GM18499 (cell line): ENCODE data around the gene ZFYVE27.
A peak's percentile ranks its signal among the peaks of the same experiment; 100 is the strongest.

Experiments
- ATAC-seq: cut with Tn5 transposase; IDR thresholded peaks from one replicate; pipeline ENCODE4 v1.9.1; 2021; ENCODE audit warnings: moderate number of reproducible peaks; ENCODE audit not compliant: insufficient read depth, unreplicated experiment

Gene ZFYVE27

DNA sequence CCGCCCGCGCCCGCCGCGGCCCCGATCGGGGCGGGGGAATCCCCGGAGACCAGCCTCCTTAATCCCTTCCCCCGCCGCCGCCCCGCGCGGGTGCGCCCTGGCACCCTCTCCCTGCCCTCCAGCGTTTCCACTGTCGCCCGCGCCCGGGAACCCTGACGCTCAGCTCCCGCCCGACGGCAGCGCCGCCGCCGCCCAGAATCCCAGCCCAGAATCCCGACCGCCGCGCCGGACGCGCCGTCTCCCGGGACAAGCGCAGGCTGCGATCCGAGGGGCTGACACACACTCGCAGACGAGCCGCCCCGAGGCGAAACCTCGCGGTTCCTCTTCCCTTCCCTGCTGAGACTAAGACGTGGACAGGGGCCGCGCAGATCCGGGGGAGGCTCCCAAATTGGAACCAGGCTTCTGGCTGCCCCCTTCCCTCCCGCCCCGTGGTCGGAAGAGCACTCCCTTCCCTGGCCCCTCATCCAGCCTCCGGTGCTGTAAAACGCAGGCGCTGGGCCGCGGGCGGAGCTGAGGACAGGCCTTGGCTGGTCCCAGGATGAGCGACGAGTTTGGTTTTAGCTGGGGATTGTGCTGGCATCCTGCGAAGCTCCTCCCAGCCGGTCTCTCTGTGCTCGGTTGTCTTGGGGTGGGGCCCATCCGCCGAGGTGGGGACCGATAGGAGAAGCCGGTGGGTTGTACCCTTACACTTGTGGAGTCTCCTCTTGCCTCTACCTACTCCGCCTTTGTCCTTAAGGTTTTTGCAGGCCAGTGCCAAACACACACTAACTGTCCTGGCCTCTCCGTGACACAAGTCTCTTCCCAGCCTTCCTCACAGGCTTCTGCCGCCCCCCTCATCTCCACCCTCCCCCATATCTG, 22.3 kb upstream of the ZFYVE27 start:
- ATAC-seq, result no peak

DNA sequence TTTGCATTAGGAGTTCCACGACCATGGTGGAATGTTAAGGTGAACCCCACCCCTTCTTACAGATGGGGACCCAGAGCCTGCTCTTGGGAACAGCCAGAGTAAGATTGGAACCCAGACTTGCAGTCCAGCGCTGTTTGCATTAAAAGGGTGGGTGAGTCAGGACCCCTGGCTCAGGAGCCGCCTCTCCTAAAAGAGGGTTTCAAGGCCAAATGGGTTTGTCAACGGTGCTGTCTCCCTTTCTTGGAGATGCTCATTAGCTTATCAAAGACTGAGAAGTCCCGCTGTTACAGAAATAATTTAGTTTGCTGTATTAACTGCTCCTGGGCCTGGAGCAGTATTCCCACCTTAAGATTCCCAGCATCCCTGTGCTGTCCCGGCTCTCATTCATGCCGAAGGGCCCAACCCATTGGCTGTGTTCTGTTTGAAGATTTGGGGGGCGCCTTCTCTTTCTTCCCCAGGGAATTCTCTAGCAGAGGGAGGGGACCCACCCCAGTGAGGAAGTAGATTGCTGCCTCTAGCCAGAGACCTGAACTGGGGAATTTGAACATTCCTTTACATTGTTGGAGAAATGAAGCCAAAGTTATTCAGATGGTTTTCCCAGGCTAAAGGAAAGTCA, 21.6 kb upstream of the ZFYVE27 start:
- ATAC-seq, result no peak

DNA sequence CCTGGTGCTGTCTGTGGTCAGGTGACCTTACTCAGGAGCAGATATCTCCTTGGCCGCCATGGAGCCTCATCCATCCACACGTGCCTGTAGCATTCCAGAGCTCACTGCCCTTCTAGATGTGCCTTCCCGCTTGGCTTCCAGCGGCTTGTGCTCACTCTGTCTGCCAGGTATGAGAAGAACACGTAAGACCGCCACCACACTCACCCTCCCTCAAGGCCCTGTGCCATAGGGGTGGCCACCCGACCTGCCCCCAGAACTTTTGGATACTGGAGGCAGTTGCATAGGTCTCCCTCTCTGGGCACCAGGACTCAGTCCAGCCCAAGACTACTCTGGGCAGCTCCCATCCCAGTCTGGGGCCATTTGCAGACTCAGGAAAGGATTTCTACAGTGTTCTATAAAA, 19.3 kb upstream of the ZFYVE27 start:
- ATAC-seq, result no peak

DNA sequence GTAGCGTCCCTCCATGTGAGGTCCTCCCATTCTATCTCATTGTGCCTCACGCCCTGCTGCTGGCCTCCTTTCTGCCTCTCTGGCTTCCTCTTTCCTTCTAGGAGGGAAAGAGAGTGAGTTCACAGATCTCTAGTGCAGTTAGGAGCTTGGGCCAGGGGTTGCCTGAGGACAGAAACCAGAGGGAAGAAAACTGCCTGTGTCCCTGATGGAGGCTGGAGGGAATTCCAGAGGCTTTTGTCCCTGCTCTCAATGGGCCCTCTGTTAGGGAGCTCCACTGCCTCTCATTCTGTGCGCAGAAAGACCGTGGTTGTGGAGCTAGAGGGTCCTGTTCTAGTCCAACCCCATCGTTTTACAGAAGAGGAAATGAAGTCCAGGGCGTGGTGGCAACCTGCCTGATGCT, 18.8 kb upstream of the ZFYVE27 start:
- ATAC-seq, result no peak

DNA sequence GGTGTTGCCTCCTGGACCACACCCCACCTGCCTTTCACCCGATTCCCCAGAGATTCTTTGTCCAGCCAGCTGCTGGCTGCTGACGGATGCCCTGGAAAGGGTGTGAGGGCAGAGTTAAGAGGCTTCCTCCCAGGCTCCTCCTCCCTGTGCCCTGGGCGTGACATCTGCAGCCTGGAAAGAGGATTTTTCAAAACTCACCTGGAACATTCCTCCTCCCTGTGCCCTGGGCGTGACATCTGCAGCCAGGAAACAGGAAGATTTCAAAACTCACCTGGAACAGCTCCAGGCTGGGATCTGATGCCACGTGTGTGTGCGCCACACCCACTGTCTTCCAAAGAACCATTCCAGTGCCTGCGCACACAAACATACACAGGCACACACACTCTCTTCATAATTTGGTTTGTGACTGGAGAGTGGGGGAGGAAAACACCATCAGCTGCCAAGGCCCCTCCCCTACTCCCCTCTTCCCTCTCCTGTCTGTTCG, 18.2 kb upstream of the ZFYVE27 start:
- ATAC-seq, result no peak

DNA sequence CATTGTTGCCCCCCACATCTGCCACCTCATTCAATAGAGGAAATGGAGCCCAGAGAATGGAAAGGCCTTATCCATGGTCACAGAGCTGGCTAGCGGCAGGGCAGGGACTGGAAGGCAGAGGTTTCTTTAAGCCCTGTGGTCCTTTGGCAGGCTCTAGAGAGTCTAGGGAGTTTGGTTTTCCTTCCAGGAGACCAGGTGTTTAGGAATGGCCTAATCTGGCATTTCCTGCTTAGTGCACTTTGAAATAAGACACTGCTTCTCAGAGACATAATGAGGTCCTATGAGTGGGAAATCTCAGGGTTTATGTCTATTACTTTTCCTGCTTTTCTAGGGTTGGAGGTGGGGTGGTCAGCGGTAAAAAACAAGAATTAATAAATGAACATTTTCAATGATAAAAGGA, 17.3 kb upstream of the ZFYVE27 start:
- ATAC-seq, result no peak

DNA sequence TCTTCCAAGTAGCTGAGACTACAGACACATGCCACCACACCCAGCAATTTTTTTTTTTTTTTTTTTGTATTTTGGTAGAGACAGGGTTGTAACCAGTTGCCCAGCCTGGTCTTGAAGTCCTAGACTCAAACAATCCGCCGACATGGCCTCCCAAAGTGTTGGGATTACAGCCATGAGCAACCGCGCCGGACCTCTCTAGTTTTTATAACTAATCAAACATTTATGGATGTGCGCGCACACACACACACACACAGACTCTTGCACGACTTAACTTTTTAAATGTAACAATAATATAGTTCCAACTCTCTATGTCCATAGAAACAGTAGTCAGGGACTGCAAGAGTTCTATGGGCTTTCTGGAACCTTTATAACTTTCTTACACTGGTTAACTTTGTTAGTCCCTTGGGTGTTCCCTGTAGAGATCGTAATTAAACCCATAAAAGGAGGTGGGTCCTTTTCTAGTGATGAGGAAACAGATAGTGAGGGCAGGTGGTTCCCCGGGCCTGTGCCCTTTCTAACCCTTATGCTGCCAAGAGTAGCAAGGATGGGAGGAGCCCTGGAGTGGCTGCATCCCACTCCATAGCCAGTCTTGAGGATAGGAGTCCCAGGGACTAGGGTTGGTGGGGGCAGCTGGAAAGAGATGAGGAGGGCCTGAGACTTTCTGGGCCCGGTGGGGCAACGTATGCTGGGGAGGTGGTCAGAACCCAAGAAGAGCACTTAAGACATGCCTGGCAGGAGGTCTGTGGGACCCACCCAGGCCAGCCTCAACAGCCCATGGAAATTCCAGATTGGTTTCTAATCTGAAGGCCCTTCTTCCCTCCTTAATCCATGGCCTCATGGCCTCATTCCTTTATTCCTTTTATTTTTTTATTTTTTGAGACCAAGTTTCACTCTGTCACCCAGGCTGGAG, 14.8 kb upstream of the ZFYVE27 start:
- ATAC-seq, result no peak

DNA sequence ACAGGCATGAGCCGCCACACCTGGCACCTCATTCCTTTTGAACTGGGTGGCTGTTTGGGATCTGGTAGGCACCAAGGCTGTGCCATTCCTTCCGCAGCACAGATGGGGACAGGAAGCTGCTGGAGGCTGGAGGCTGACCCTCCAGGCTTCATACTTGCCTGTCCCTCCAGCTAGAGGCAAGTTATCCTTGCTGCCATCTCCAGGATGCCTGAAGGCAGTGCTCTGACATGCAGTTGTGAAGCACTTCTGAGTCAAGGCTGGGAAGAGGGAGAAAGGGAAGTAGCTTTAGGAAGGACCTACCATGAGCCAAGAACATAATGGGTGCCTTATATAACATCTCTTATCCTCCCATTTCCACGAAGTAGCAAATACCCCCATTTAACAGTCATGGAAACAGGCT, 13.9 kb upstream of the ZFYVE27 start:
- no peak for ATAC-seq

DNA sequence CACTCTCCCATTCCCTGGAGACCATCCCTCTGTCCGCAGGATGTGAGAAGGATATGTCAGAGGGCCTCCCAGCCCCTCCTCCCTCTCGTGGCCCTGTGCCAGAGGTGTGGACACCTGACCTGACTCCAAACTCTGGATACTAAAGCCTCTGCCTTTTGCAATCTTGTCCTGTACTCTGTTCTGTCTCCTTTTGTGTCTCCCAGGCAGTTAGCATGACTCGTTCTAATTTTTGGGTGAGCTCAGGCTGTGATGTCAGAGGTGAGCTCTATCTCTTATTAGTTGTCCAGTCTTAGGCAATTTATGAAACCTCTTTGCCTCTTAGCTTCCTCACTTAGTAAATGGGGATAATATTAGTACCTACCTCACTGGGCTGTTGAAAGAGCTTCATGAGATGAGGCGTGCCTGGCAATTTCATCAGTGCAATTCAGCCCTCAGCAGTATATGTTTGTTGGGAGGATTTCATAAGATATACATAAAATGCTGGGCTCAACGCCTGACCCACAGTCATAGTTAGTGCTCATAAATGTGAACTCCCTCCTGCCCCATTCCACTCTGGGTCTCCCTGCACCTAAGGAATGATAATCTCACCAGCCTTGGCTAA, 12.5 kb upstream of the ZFYVE27 start:
- no peak for ATAC-seq

DNA sequence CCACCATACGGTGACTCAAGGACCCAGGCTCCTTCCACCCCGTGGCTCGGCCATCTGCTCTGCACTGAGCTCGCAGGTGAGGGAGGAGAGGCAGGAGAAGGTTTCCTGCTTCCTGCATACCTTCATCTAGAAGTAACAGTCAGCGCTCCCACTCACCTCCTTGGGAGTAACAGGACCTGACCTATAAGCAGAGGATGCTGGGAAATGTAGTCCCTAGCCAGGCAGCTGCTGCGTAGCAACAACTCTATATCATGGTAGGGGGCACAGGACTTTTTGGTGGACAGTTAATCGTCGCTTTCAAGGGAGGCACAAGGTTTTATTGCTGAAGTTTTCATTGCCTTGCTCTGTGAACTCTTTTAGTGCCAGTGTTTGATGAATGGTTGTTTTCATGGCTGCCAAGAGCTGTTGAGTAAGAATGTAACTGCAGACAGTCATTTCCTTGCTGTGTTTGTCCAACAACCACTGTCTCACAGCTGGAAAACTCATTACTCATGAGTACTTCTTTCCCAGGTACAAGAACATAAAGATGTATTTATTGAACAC, 10.2 kb upstream of the ZFYVE27 start:
- no peak for ATAC-seq

DNA sequence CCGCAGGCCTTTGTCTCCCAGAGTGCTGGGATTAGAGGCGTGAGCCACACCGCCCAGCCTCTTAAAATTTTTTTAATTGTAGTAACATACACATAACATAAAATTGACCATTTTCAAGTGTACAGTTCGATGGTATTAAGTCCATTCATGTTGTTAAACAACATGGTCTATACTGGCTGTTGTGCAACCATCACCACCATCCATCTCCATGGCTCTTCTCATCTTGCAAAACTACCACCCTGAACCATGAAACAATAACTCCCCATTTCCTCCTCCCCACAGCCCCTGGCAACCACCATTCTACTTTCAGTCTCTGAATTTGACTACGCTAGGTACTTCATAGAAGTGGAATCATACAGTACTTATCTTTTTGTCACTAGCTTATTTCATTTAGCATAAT, 7.9 kb upstream of the ZFYVE27 start:
- ATAC-seq, result no peak

DNA sequence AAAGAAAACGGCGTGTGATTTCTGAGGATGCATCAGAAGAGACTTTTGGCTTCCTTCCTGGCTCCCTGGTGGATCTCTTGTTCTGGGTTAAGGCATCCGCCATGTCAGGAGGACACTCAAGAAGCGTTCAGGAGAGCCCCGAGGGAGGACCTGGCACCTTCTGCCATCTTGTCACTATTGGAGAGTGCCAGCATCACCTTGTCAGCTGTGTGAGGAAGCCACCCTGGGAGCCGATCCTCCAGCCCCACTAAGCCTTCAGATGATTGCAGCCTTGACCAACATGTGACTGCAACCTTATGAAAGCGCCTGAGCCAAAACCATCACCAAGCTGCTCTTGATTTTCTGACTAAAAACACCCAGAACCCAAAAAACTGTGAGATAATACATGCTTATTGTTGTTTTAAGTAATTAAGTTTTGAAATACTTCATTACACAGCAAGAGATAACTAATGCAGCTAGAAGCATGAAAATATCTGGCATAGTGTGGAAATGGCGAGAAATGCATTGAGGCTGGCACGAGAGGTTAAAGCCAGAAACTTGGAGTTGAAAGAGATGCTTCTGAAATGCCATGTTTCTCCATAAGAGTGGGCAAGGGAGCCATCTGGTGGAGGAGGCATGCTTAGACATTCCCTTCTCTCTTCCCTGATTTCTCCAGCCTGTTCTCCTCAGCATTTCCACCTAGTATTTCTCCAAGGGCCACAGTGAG, 5.4 kb upstream of the ZFYVE27 start:
- ATAC-seq, result no peak

DNA sequence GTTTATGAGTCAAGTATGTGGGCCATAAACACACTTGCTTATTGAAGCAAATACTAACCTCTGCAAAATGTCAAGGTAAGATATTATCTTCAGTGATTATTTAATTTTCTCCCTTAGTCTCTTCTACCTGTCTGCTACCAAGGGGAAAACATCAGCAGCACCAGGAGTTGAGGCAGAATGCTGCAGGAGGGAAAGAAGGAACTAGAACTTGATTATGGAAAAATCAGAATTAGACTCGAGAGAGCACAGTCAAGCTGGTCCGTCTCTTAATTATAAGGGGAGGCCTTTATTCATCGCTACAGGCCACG, 4.9 kb upstream of the ZFYVE27 start:
- no peak for ATAC-seq

DNA sequence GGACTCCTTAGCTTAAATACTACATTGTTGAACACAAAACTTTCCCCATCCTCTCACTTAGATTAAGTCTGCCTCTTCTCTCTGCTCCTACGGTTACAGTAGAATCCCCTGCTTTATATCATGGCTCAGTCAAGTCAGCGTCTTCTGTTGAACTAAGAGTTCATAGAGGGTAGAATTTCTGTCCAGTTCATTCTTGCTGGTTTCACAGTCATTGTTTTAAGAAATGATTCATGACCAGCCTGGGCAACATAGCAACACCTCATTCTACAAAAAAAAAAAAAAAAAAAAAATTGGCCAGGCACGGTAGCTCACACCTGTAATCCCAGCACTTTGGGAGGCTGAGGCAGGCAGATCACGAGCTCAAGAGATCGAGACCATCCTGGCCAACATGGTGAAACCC, 3.7 kb upstream of the ZFYVE27 start:
- no peak for ATAC-seq

DNA sequence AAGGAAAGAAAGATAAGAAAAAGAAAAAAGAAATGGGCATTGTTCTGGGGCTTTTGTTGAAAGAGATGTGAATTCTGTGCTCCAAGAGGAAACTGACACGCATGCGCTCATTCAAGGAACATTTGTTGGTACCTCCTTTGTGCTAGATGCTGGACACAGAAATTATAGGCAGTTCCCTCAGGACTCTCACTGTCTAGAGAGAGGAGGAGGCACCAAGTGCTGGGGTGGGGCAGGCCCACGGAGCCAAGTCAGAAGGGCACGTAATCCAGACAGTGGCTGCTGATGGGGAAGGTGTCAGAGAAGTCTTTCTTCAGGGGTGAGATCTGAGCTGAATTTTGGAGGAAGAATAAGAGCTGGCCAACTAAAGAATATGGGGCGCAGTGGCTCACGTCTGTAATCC, 2.9 kb upstream of the ZFYVE27 start:
- ATAC-seq, result no peak

DNA sequence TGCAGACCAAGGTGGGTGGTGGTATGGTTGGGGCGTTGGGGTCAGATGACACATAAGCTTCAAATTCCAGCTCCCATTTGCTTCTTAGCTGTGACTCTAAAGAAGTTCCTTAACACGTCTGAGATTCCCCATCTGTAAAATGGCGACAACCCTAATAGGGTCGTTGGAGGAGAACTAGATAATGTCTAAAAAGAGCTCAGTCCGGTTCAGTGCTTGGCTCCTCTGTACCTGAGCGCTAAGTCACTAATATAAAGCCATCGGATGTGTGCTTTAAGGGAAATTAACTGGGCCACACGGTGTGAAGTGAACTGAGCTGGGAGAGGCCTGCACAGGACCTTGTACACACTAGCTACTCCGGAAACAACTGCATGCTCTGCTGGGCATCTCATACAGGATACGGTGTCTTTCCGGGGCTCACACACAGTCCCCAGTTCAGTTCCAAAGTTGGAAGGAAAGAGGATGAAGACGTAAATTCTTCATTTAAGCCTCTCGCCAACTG, 476 bp upstream of the ZFYVE27 start:
- peak; percentile 8 for ATAC-seq

DNA sequence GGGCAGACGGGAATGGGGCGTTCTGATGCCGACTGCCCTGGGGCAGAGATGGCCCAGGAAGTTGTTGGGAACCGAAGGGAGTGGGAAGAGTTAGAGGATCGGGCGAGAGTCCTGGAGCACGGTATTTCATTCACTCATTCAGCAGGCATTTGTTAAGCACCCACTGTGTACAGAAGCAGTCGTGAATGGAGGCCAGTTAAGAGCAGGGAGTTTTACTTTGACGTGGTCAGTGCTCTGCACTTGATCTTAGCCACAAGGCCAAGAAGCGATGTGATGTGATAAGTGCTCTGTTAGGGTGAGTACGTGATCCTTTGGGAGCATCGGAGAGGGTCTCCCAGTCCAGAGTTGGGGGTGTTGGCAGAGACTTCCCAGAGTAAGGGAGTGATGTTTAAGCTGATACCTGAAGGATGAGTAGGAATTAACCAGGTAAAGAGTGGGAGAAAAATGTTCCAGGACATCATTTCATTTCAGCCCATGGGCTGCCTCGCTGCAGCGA, 890 bp downstream of the ZFYVE27 start:
- no peak for ATAC-seq

DNA sequence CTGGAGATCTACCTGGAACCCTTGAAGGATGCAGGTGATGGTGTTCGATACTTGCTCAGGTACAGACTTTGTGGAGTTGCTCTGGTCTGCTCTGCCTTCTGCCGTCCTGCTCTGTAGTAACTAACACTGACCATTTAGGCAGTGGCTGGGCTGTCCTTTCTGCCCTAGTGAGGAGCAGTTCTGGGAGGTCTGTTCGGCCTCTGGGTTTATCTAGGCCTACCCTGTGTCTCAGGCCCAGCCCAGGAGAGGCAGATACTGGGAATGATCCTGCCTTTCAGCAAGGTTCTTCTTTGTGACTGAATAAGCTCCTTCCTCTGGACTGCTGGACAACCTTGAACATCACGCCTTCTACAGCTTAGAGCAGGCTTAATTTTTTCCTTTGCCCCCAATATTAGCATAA, 1.7 kb downstream of the ZFYVE27 start:
- no peak for ATAC-seq

DNA sequence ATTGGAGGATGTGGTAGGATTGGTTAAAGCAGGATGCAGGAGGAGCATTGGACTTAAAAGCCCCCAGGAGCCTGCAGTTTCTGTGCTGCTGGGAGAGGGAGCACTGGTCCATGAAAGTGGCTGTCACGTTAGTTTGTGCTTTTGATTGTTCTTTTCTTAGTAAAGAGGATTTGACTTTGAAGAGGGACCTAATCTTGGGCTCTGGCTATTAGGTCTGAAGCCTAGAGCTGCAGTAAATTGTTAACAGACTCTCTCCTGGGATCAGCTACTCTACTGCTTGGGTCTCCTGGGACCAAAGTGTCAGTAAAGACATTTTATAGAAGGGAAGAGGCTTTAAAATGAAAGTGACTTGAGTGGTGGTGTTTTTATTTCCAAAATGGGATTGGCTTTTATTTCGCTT, 3.7 kb downstream of the ZFYVE27 start:
- ATAC-seq, result no peak
